Right lobe of liver (tissue), 4 donors: ENCODE measurements around the gene KIAA0825.

ENCODE experiments used
- CTCF ChIP-seq, 4 donors: fragments of 200-600 bp in 3 of 4; fragments of 450-650 bp in 1 of 4; IDR thresholded peaks; one replicate each; pipeline versions ENCODE4 v1.5.1 to v1.8.0; 2016 to 2022; ENCODE audit warnings: antibody characterized with exemption in 4 of 4, mild to moderate bottlenecking in 2 of 4
- POLR2A ChIP-seq: fragments of 450-650 bp; IDR thresholded peaks from one replicate; pipeline ENCODE4 v1.6.1; 2017; ENCODE audit warnings: antibody characterized with exemption, mild to moderate bottlenecking
- donor health status: DM: no; HTN: no; CAD: no.
- donor health status: DM: no; HTN: no; CAD: no.
- donor health status: DM: no; HTN: yes; CAD: no.

GRCh38 chr5:94157704-94158539 lies 460.5 kb downstream of the KIAA0825 start:
- TF ChIP-seq POLR2A (no peak), CTCF (IDR thresholded peaks at IDR 0.05) (no peak)
